Measurements from ENCODE around the gene SPPL2A. TPM values are rescaled to one million over a fixed set of nuclear protein-coding genes. Genes with fewer than 3 reads are reported as not detected.

Gene SPPL2A
- total RNA-seq, 1 donor from 2014 or later = 27.3 TPM

GRCh38 chr15:50786871-50787270, 21.4 kb upstream of the SPPL2A start:
- no peak for TF ChIP-seq EZH2phosphoT487 (IDR thresholded peaks at IDR 0.05)
- no peak for TF ChIP-seq EZH2 (IDR thresholded peaks at IDR 0.05)
- TF ChIP-seq CTCF (IDR thresholded peaks at IDR 0.05) = no peak
- H3K36me3 Mint-ChIP-seq = no peaks in the 10 kb centered on the region
- H3K9me3 Mint-ChIP-seq = no peaks in the 10 kb centered on the region
- peaks cover 9% of the 10 kb centered on the region for H3K27me3 Mint-ChIP-seq (ENCODE audit: insufficient read depth, low read depth)
- Histone ChIP-seq H3K27me3 (no peaks in the 10 kb centered on the region), H3K36me3 (no peaks in the 10 kb centered on the region), H3K4me1 (peaks cover 8% of the 10 kb centered on the region), H3K4me3 (no peak overlapping the region), H3K27ac (no peak overlapping the region), H2AFZ (replicated peaks) (no peak overlapping the region), H3F3A (ENCODE audit: low read depth) (peaks cover 10% of the 10 kb centered on the region), H3K79me2 (ENCODE audit: low read depth) (no peaks in the 10 kb centered on the region), H3K9me3 (ENCODE audit: low read depth) (no peaks in the 10 kb centered on the region), H3K4me2 (no peak overlapping the region), H3K9ac (no peak overlapping the region), H4K20me1 (ENCODE audit: low read depth) (no peaks in the 10 kb centered on the region)
- no peak overlapping the region for H3K27ac Mint-ChIP-seq
- DNase-seq (ENCODE audit: low spot score) = no peak
- no peak overlapping the region for H3K4me3 Mint-ChIP-seq
- peaks cover 2% of the 10 kb centered on the region for H3K4me1 Mint-ChIP-seq

- peaks cover 9% of the 10 kb centered on the region for H3K27me3 Mint-ChIP-seq (ENCODE audit: insufficient read depth, low read depth)
- no peak overlapping the region for H3K27ac Mint-ChIP-seq
- Histone ChIP-seq H3K4me3 (no peak overlapping the region), H3K27me3 (no peaks in the 10 kb centered on the region), H3K79me2 (ENCODE audit: low read depth) (no peaks in the 10 kb centered on the region), H4K20me1 (ENCODE audit: low read depth) (no peaks in the 10 kb centered on the region), H3K4me1 (peaks cover 8% of the 10 kb centered on the region), H3K36me3 (no peaks in the 10 kb centered on the region), H3K9ac (no peak overlapping the region), H3K4me2 (no peak overlapping the region), H3K9me3 (ENCODE audit: low read depth) (no peaks in the 10 kb centered on the region), H3F3A (ENCODE audit: low read depth) (peaks cover 5% of the 10 kb centered on the region), H3K27ac (no peak overlapping the region), H2AFZ (replicated peaks) (no peak overlapping the region)
- H3K36me3 Mint-ChIP-seq = no peaks in the 10 kb centered on the region
- no peak for DNase-seq (ENCODE audit: low spot score)
- H3K9me3 Mint-ChIP-seq = no peaks in the 10 kb centered on the region
- no peak overlapping the region for H3K4me3 Mint-ChIP-seq
- H3K4me1 Mint-ChIP-seq = peaks cover 2% of the 10 kb centered on the region
- TF ChIP-seq CTCF (IDR thresholded peaks at IDR 0.05) = no peak
- TF ChIP-seq EZH2 (IDR thresholded peaks at IDR 0.05) = no peak
- no peak for TF ChIP-seq EZH2phosphoT487 (IDR thresholded peaks at IDR 0.05)
Observed at GRCh38 chr15:50786438-50786837, 20.9 kb upstream of the SPPL2A start.

GRCh38 chr15:50783895-50784294, 18.4 kb upstream of the SPPL2A start:
- Histone ChIP-seq H3K27me3 (no peaks in the 10 kb centered on the region), H3K4me3 (no peak overlapping the region), H3K4me2 (no peak overlapping the region), H3K79me2 (ENCODE audit: low read depth) (no peaks in the 10 kb centered on the region), H4K20me1 (ENCODE audit: low read depth) (no peaks in the 10 kb centered on the region), H3F3A (ENCODE audit: low read depth) (no peaks in the 10 kb centered on the region), H3K9me3 (ENCODE audit: low read depth) (no peaks in the 10 kb centered on the region), H3K4me1 (no peaks in the 10 kb centered on the region), H3K27ac (no peak overlapping the region), H3K36me3 (no peaks in the 10 kb centered on the region), H3K9ac (no peak overlapping the region), H2AFZ (replicated peaks) (no peak overlapping the region)
- H3K27ac Mint-ChIP-seq = no peak overlapping the region
- peaks cover 2% of the 10 kb centered on the region for H3K4me1 Mint-ChIP-seq
- H3K27me3 Mint-ChIP-seq (ENCODE audit: insufficient read depth, low read depth) = peaks cover 3% of the 10 kb centered on the region
- H3K36me3 Mint-ChIP-seq = no peaks in the 10 kb centered on the region
- no peak overlapping the region for H3K4me3 Mint-ChIP-seq
- no peak for TF ChIP-seq CTCF (IDR thresholded peaks at IDR 0.05)
- no peak for TF ChIP-seq EZH2phosphoT487 (IDR thresholded peaks at IDR 0.05)
- no peak for TF ChIP-seq EZH2 (IDR thresholded peaks at IDR 0.05)
- H3K9me3 Mint-ChIP-seq = no peaks in the 10 kb centered on the region
- no peak for DNase-seq (ENCODE audit: low spot score)

All from neural progenitor cell (in vitro differentiated cells).